Measurements from ENCODE around the gene ARHGEF3. TPM values are rescaled to one million over a fixed set of nuclear protein-coding genes. Genes with fewer than 3 reads are reported as not detected.
A peak's percentile ranks its signal among the peaks of the same experiment; 100 is the strongest.

Gene ARHGEF3
- polyA plus RNA-seq, 1 experiment: 2.1 TPM

- Histone ChIP-seq H3K27me3 (ENCODE audit: control insufficient read depth, insufficient read depth, low read length) (no peaks in the 10 kb centered on the region), H3K4me3 (ENCODE audit: low read depth, low read length) (peak within 1 kb of the TSS; percentile 94), H3K36me3 (ENCODE audit: control insufficient read depth, insufficient read depth, low read length) (no peaks in the 10 kb centered on the region)
- POLR2A ChIA-PET: interaction anchor here (0.6 to 1.5 kb wide), 4 partner anchors 9 to 1815 kb away, joined by 3 to 9 read pairs (median 6); no protein-coding TSS in a partner anchor
- CTCF ChIA-PET: interaction anchor here (1.2 kb wide), 1 partner anchor 11 kb away, joined by 3 read pairs; no protein-coding TSS in a partner anchor
- DNase-seq (ENCODE audit: low read depth): peak; percentile 11
- TF ChIP-seq CTCF (IDR thresholded peaks at IDR 0.05; ENCODE audit: insufficient read depth, low read depth, low read length): no peak
Observed at GRCh38 chr3:56683122-56683817, 118.5 kb downstream of the ARHGEF3 start, which contains the start of gene TASOR. TSS of gene TASOR (minus strand) at chr3:56683265. CDS start at chr3:56683006, 259 bp downstream.

- CTCF ChIA-PET: interaction anchor here (1.0 to 1.2 kb wide), 2 partner anchors 10 to 19 kb away, joined by 3 to 4 read pairs; no protein-coding TSS in a partner anchor
- POLR2A ChIA-PET: interaction anchor here (0.6 to 1.5 kb wide), 4 partner anchors 9 to 1814 kb away, joined by 3 to 9 read pairs (median 6); no protein-coding TSS in a partner anchor
- peak overlapping the region; percentile 94 for H3K4me3 ChIP-seq (ENCODE audit: low read depth, low read length)
- no peaks in the 10 kb centered on the region for H3K36me3 ChIP-seq (ENCODE audit: control insufficient read depth, insufficient read depth, low read length)
- DNase-seq (ENCODE audit: low read depth): peak; percentile 23
- TF ChIP-seq CTCF (IDR thresholded peaks at IDR 0.05; ENCODE audit: insufficient read depth, low read depth, low read length): peak; percentile 19; the same call in 1 of the 2 replicates
- no peaks in the 10 kb centered on the region for H3K27me3 ChIP-seq (ENCODE audit: control insufficient read depth, insufficient read depth, low read length)
Observed at GRCh38 chr3:56682462-56683121, 119.2 kb downstream of the ARHGEF3 start.

- no peak for DNase-seq (ENCODE audit: low read depth)
- ChIA-PET POLR2A (interaction anchor here (1.5 kb wide), 1 partner anchor 8 kb away, joined by 8 read pairs; no protein-coding TSS in a partner anchor), CTCF (interaction anchor here (1.0 kb wide), 1 partner anchor 20 kb away, joined by 4 read pairs; no protein-coding TSS in a partner anchor)
- TF ChIP-seq CTCF (IDR thresholded peaks at IDR 0.05; ENCODE audit: insufficient read depth, low read depth, low read length): no peak
- no peaks in the 10 kb centered on the region for H3K27me3 ChIP-seq (ENCODE audit: control insufficient read depth, insufficient read depth, low read length)
- H3K4me3 ChIP-seq (ENCODE audit: low read depth, low read length): peak overlapping the region; percentile 94
- no peaks in the 10 kb centered on the region for H3K36me3 ChIP-seq (ENCODE audit: control insufficient read depth, insufficient read depth, low read length)
Observed at GRCh38 chr3:56681984-56682461, 119.7 kb downstream of the ARHGEF3 start.

- POLR2A ChIA-PET: no interaction called here
- CTCF ChIA-PET: interaction anchor here (0.9 kb wide), 1 partner anchor 15 kb away, joined by 3 read pairs; no protein-coding TSS in a partner anchor
- no peak for DNase-seq (ENCODE audit: low read depth)
Observed at GRCh38 chr3:56680054-56680580, 121.6 kb downstream of the ARHGEF3 start.

More at GRCh38 chr3:56680054-56680580, 121.6 kb downstream of the ARHGEF3 start:
- Histone ChIP-seq H3K27me3 (ENCODE audit: control insufficient read depth, insufficient read depth, low read length) (no peaks in the 10 kb centered on the region), H3K4me3 (ENCODE audit: low read depth, low read length) (no peak overlapping the region), H3K36me3 (ENCODE audit: control insufficient read depth, insufficient read depth, low read length) (no peaks in the 10 kb centered on the region)
- TF ChIP-seq CTCF (IDR thresholded peaks at IDR 0.05; ENCODE audit: insufficient read depth, low read depth, low read length): no peak

Other genes with a start within 250 kb of the ARHGEF3 start
- gene CCDC66, start 244.8 kb downstream of the ARHGEF3 start, polyA plus RNA-seq (2011; rRNA removed): 4.7 and 8.4 TPM in 2 replicates
- gene TASOR, start 118.7 kb downstream of the ARHGEF3 start, polyA plus RNA-seq (2011; rRNA removed): 14.9 and 28.6 TPM in 2 replicates